IPS-18c (cell line): ENCODE data around the gene SIM1.

Experiments used
- H3K4me3 ChIP-seq: 2 replicates; pipeline ENCODE4 v1.7.0; 2013; ENCODE audit warnings: low read depth, mild to moderate bottlenecking, low read length, moderate library complexity; ENCODE audit not compliant: insufficient read depth
- H3K9me3 ChIP-seq: one replicate; pipeline ENCODE4 v1.6.1; 2013; ENCODE audit warnings: mild to moderate bottlenecking, low read length, moderate library complexity; ENCODE audit not compliant: control insufficient read depth, insufficient read depth

SIM1 gene

DNA sequence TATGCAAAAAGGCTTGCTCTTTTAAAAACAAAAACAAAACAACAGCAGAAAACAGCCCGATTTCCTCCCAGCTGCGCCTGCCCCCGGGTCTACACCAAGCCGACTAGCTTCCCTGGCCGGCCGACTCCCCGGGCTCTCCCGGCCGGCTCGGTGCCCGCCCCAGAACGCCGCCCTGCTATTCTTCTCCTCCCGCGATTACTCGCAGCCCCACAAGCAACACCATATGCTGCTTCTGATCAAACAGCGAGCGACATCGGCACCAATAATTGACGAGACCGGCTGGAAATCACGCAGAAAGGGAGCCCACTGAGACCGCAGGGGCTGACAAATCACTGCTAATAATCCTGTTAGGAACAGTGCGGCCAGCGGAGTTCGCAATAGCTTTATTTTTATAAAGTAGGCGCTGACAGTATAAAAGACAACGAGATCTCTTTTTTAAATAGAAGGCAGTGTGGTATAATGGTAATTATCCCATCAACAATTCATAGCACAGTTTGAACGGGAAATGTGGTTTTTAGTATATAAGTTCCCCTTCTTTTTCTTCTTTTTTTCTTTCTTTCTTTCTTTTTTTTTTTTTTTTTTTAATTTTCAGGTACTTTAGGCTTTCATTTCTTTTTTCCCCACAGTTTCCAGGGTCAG lies 3.3 kb downstream of the SIM1 start:
- Histone ChIP-seq H3K4me3 (peak overlapping the region; percentile 43), H3K9me3 (no peaks in the 10 kb centered on the region)

DNA sequence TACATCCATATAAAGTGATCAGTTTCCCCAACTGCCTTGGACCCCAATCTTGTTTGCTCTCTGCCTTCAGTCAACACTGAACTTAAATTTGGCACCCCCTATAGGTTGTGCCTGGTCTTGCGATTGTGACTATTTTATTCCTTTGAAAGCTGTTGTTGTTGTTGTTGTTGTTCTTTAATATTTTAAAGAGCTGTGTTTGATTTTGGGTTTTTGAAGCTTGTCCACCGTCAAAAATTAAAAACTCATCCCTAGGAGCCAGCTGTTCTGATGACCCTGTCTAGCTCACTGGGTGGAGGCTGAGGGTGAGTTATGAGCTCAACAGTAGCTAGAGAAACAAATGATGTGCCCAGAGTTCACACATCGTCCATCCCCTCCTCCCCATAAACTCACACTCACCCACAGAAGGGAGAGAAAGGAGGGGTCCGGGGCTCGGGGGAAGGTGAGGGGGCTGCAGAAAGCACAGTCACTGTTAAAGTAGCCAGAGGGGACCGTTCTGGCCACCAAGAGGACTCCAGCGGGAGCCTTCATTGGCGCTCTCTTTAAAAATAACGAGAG lies 4.0 kb downstream of the SIM1 start:
- Histone ChIP-seq H3K4me3 (peak overlapping the region; percentile 43; the same call in 1 of the 2 replicates), H3K9me3 (no peaks in the 10 kb centered on the region)

DNA sequence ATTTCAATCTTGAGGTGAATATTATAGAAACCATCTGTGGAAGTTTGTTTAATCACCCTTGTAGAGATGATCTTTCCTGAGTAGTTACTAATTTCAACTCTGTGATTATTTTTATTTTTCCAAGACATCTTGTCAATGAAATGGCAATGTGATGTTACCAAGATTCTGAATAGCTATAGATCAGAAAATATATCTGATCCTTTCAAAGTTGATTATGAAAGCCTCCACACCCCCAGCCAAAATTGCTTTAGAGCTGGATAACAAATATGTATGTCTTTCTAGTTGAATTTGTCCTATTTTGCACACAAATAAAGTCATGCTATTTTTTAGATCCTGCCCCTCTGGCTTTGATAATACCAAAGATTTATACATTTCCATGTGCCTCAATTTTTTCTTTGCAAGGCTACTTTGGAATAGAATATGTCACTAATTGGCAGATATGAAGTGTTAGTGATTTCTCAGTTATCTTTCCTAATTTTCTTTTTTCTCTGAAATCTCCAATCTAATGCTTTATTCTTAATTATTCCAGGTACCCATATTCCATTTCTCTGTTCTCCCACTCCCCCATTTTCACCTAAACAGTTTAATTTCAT lies 5.0 kb downstream of the SIM1 start:
- no peak overlapping the region for H3K4me3 ChIP-seq
- no peaks in the 10 kb centered on the region for H3K9me3 ChIP-seq

DNA sequence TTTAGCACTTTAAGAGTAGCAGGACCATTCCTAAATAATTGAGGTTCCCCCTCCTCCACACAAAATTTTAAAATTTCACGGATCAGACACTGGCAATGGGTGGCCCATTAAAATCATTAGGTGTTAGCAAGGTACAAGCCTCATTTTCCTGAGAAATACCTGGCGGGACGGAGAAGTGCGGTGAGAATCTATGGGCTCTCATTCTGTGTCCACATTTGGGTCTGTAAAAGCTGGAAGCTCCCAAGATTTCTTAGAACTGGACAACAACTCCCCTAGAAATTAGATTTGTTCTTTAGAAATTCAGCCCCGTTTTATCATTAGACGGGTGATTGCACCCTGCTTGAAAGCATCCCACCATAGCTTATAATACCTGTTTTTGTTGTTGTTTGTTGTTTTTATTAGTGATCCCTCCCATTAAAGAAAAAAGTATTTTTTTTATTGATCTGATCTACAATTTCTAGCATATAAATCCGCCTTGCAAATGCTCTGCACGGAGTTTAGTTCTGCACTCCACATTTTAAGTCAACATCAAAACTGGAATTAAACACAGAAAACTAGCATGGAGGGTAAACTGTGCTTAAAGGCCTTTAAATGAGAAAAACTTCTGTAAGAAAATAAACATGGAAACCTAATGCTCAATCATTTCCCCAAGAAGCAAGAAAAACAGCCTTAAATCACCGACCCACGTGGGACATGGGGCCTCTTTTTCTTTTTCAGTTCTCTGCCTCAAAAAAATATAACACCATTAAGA lies 5.7 kb downstream of the SIM1 start:
- no peaks in the 10 kb centered on the region for H3K9me3 ChIP-seq
- H3K4me3 ChIP-seq = peak overlapping the region; percentile 39; the same call in 1 of the 2 replicates

DNA sequence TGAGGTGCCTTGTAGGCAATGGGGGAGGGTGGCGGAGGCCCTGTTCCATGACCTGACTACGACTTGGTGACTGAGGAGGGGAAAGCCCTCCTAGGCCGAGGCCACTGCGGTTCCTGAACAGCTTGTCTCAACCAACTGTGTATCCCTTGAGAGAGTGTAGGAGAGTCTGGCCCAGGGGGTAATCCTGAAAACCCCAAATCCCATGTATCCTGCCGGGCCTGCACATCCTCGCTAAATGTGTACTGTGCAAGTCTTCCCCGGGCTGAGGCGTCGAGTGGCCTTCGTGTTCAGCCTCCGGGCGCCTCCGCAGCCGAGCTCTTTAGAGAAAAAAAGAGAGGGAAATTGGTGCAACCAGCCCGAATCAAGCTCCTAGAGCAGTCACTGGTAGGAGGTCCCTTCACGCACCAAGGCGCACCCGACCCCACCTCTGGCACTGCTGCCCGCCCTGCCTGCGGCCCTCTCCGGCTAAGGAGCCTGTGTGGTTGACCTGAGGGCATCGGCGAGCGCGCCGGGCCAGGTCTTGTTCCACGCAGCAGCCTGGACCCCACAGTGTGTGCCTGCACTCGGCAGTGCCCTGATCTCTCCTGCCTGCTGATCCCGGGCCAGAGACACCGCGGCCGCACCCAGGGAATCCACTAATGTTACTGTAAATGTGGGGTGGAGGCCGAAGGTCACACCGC lies 7.3 kb downstream of the SIM1 start:
- peak overlapping the region; percentile 39 for H3K4me3 ChIP-seq
- no peaks in the 10 kb centered on the region for H3K9me3 ChIP-seq

DNA sequence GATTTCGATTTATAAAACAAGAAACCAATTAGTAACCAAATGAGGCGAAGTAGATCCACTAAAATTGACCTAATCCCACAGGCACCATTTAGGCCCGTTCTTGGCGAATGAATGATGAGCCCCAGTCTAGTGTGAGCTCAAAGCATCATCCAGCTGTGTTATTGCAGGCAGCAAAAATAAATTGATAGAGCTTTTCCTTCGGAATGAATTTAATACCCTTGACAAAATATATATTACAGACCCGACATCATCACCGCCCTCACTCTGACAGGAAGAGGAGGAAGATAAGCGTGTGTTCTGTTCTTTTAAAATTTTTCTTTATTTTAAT lies 7.8 kb downstream of the SIM1 start:
- H3K9me3 ChIP-seq = no peaks in the 10 kb centered on the region
- no peak overlapping the region for H3K4me3 ChIP-seq

DNA sequence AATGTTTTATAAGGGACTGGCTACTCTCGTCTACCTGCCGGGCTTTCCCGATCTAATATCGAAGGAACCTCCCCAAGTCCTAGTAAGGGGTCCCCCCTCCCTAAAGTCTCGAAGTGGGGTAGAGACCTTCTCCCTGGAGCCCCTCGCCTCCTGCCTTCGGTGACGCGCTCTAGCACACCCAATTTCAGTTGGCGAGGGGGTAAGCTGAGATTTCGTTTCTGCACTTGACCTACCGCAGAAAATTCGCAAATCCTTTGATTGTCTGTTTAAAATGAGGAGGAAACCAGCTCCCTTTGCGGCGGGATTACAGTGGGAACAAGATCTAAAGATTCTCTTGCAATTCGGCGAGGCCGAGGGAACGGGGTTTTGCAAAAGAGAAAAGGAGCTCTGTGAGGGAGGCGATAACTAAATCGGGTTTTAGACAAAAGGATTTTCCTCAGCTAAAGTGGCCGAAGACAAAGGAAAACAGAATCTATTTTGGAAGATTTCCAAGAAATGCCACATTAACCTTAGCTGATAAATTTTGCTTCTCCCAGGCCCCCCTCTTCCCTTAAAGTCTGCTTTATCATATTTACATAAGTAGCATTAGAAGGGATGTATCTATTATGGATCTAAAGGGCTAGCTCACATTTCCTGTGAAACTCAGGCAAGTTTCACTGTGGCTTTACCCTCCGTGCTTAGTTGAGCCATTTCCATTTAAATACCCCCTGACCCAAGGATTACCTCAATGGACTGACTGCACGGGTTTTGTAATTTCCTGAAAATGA lies 8.4 kb downstream of the SIM1 start:
- no peaks in the 10 kb centered on the region for H3K9me3 ChIP-seq
- H3K4me3 ChIP-seq = peak overlapping the region; percentile 47

DNA sequence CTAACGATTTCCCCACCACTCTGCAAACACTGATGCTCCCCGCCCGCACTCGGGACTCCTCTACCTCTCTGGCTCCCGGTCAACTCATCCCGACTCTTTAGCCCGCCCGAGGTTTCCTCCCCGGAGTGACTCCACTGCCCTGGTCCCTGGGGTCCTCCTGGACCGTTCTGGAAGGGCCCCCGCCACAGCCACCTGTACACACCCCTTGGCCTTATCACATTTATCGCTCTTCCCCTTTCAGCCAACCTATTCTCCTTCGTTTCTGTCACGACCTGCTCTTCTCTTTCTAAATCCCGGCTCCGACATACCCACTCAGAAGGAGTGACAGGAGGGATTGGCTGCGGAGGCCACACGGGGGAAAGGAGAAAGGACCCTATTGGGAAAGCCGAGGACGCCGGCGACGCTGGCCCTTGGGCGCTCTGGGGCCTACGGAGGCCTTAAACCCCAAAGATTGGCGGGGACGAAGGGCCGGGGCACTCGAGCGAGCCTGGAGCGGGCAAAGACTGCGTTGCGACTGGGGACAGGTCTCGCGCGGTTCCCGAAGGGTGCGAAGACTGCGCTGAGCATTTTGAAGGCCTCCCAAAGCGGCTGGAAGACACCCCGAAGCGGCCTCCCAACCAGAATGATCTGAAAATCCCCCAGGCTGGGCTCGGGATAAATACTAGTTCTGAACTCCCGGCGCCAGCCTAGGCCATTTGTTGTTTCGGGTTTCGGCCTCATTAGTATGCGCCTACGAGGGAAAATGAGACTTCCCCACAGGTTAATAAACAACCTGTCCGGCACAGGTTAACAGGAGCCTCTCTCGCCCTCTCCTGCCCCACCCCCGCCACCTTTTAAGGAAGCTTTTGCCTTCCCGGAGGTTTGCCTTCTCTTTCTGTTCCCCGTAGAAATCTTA lies 9.2 kb downstream of the SIM1 start:
- H3K9me3 ChIP-seq = no peaks in the 10 kb centered on the region
- H3K4me3 ChIP-seq = peak overlapping the region; percentile 47

DNA sequence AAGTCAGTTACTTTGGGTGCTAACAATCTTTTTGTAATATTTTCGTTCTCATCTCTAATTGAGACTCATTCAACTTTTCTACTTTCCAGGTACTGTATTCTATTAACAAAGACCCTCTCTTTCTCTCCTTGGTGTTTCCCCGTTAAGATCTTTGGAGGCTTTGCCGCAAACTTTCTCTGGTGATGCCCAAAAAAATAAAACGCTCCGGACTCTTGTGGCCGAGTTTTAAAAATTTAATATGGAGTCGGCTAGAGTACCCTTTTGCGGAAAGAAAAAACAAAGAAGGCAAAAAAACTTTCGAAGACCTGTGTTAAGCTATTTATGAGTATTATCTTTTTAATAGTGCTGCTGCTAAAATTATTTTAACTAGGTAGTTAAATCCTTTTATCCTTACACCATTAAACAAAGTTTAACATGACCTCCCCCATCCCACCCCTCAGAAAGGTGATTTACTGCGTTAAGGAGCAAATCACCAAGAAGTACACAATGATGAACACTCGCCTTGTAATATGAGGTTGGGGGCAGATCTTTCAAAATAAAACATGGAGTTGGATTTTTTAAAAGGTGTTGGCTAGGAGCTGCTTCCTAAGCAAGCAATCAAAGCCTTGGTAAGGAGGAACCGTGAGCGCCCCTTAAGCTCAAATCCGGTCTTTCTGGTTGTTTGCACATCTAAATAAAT lies 10.0 kb downstream of the SIM1 start:
- Histone ChIP-seq H3K4me3 (no peak overlapping the region; the same call in 1 of the 2 replicates), H3K9me3 (no peaks in the 10 kb centered on the region)

DNA sequence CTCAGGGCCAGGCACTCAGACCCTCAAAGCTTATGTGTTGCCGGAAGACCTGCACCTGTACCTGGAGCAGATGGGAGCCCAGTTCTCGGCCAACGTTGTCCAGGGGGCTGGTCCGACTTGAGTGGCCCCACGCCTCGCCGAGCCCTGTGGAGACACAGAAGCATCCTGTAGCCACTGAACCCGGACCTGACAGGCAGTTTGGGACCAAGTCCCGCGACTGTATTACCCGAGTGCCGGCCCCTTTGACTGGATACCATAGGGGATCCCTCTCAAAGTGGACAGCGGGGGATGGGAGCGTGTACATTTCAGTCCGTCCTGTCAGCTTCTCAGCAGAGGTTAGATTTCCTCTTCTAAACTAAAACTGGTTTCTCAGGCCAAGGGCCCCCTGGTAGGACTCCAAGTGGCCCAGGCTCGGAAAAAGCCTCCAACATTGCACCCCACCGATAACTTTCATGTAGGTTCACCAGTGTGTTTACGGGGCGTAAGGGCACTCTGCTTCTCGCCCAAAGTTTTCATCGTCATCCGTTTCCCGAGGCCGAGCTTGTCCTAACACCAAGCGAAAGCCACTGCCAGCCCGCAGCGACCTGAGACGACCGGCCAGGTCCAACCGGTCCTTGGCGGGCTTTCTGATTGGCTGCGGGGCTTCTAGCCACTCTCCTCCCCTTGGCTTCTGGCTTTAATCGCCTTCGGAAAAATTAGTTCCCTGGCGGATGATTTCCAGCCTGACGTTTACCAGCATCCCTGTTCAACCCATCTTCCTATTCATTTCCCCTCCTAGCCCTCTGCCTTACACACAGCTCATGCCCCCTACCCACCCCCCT lies 10.8 kb downstream of the SIM1 start:
- Histone ChIP-seq H3K9me3 (no peaks in the 10 kb centered on the region), H3K4me3 (peak overlapping the region; percentile 34; the same call in 1 of the 2 replicates)

DNA sequence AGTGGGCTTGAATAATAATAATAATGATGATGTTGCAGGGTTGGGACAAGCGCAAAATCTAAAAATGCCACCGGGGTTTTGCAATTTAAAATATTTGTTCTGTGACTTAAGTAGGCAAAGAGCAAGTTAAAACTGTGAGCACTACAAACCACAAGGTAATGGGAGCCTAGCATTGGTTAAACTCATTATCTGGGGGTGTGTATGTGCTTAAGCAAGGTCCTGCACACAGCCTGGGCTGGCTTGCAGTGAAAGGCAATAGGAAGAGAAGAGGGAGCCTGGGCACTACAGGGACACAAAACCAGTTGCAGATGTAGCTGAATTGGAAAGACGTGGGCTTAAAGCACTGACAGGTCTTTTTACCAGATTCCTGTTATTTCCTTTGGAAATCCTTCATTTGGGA lies 11.7 kb downstream of the SIM1 start:
- Histone ChIP-seq H3K9me3 (no peaks in the 10 kb centered on the region), H3K4me3 (no peak overlapping the region)

DNA sequence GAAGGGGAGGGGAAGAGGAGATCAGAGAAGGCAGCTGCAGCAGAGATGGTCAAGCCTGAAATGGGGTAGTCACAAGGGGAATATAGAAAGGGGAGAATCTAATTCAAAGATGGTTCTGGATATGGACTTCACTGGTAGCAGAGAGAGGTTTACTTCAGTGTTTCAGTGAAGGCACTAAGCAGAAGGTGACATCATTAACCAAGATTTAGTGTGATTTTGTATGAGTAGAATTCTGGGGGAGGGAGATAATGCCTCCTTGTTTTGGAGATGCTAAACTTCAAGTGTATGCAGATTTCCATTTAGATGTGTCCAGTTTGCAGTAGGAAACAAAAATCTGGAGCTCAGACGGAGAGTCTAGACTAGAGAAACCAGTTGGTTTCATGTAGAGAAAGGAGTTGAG lies 13.1 kb downstream of the SIM1 start:
- Histone ChIP-seq H3K9me3 (no peaks in the 10 kb centered on the region), H3K4me3 (no peak overlapping the region)

DNA sequence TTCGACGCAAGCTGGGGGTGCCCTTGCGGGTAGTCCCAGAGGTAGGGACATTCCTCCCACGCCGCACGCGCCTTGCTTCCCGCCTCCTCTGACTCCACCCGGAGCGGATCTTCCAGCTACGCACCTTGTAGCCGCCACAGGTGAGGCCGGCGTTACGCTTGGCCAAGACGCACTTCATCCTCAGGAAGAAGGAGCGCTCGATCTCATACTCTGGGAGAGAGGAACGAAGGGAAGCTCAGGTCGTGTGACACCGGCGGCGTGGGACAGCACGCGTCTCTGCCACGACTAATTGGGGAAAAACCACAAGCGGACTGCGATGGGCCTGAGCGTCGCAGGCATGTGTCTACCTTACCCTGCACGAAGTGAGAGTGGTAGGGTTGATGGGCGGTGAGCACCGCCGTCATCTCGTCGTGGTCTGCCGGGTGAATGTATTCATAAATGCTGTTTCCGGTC lies 15.5 kb downstream of the SIM1 start:
- Histone ChIP-seq H3K9me3 (no peaks in the 10 kb centered on the region), H3K4me3 (no peak overlapping the region)

DNA sequence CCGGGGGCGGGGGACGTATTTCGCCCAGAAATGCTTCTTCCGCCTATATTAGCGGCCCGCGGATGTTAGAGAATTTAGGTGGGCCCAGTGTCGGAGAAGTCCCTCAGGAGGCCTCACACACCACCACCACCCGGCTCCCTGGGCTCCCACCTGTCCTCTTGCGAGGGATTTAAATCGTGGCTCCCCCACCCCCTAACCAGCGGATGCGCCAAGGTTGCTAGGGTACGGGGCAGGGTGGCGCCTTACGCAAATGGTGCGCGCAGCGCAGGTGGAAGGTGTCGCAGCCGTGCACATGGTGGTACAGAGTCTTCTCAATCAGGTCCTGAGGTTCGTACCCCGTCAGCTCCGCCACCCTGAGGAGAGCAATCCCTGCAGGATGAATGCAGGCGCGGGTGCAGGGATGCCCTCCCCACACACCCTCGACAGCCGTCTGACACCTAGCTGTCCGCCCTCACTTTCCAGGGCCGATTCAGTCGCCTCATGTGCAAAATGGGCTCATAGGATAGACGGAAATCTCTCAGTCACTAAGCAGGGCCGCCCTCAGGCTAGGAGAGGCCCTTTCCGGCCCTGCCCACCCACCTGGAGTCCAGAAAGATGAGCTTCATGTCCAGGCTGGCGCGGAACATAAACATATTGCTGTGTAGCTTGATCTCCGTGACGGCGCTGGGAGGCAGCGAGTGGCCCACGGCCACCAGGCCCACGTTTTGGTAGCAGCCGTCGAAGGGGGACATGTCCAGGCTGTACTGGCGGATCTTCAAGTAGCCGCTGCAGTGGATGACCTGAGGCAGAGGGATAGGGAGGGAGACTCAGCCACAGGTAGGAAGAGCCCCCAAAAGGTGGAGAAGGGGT lies 16.6 kb downstream of the SIM1 start:
- no peaks in the 10 kb centered on the region for H3K9me3 ChIP-seq
- H3K4me3 ChIP-seq = no peak overlapping the region
